Activated B cell treated with CpG ODN at 0.5 μM for 24 hours (primary cell): ENCODE results near the gene CXCL9. TPM values are rescaled to one million over a fixed set of nuclear protein-coding genes. Genes with fewer than 3 reads are reported as not detected.

Source experiments
- ATAC-seq: fragments of 200-7000 bp; cut with Tn5 transposase; one replicate; pipeline ENCODE4 v1.10.0; 2021; ENCODE audit warnings: low read depth, mild to moderate bottlenecking, moderate library complexity
- CTCF ChIA-PET: fragments of 350-600 bp; sonication (Branson Sonifier 250); formaldehyde crosslinking; loops from one replicate; lab custom pipeline; 2021; ENCODE audit warnings: antibody characterized with exemption; lab: Charles Lee
- POLR2A ChIA-PET: fragments of 350-600 bp; sonication (Branson Sonifier 250); formaldehyde crosslinking; loops from one replicate; lab custom pipeline; 2021; ENCODE audit warnings: antibody characterized with exemption; lab: Charles Lee
- DNase-seq: peaks from one replicate; pipeline ENCODE4 v3.0.0; 2022
- H3K27ac Mint-ChIP-seq: one replicate; pipeline ENCODE4 v1.8.0; 2020; ENCODE audit warnings: mixed read lengths
- H3K27me3 Mint-ChIP-seq: one replicate; pipeline ENCODE4 v1.8.0; 2021; ENCODE audit warnings: mixed read lengths
- H3K36me3 Mint-ChIP-seq: one replicate; pipeline ENCODE4 v1.8.0; 2021; ENCODE audit warnings: low read depth, mixed read lengths
- H3K4me1 Mint-ChIP-seq: one replicate; pipeline ENCODE4 v1.8.0; 2021; ENCODE audit warnings: mixed read lengths
- H3K4me3 Mint-ChIP-seq: one replicate; pipeline ENCODE4 v1.8.0; 2020; ENCODE audit warnings: mild to moderate bottlenecking, mixed read lengths
- H3K9me3 Mint-ChIP-seq: one replicate; pipeline ENCODE4 v1.8.0; 2020; ENCODE audit warnings: mixed read lengths
- intact Hi-C: fragments of 100-400 bp; cut with micrococcal nuclease; formaldehyde crosslinking; loops from one replicate; pipeline ENCODE4 v1.15.1; 2024
- total RNA-seq: library from RNA; stranded (reverse); gene quantifications from 2 replicates; pipeline ENCODE4 v1.2.3, GENCODE V29; 2022
- TF ChIP-seq, protein P1 (sequence below): fragments of 200-600 bp; IDR thresholded peaks from one replicate; pipeline ENCODE4 v1.8.0; 2022; ENCODE audit warnings: antibody characterized with exemption, mild to moderate bottlenecking

The CXCL9 gene
- total RNA-seq, 1 donor from 2014 or later, result not detected

DNA sequence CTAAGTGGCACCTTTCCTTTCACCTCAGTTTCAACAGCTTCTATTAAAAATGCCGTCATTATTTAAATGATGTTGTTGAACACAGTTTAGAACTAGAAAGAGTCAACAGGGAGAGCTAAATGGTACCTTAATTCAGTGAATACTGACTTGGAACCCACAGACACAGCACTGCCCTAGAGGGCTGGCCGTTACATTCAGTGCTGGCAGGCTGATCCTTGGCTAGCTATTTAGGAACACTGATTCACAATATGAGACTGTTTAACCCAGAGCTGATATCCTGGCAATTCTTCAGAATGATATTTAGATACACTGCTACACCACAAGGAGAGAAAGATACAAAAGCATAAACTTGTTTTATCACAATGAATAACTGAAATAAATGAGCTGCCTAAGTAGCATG is 53.8 kb downstream of the CXCL9 start:
- Mint-ChIP-seq H3K9me3 (no peaks in the 10 kb centered on the region), H3K36me3 (peaks cover 93% of the 10 kb centered on the region), H3K4me1 (peaks cover 25% of the 10 kb centered on the region), H3K27me3 (no peaks in the 10 kb centered on the region), H3K4me3 (no peak overlapping the region), H3K27ac (peak overlapping the region; percentile 41)
- DNase-seq (no peak), ATAC-seq (no peak)
- TF ChIP-seq, protein P1, sequence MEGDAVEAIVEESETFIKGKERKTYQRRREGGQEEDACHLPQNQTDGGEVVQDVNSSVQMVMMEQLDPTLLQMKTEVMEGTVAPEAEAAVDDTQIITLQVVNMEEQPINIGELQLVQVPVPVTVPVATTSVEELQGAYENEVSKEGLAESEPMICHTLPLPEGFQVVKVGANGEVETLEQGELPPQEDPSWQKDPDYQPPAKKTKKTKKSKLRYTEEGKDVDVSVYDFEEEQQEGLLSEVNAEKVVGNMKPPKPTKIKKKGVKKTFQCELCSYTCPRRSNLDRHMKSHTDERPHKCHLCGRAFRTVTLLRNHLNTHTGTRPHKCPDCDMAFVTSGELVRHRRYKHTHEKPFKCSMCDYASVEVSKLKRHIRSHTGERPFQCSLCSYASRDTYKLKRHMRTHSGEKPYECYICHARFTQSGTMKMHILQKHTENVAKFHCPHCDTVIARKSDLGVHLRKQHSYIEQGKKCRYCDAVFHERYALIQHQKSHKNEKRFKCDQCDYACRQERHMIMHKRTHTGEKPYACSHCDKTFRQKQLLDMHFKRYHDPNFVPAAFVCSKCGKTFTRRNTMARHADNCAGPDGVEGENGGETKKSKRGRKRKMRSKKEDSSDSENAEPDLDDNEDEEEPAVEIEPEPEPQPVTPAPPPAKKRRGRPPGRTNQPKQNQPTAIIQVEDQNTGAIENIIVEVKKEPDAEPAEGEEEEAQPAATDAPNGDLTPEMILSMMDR, result no peak
- ChIA-PET CTCF (interaction anchor here (1.1 kb wide), 1 partner anchor 58 kb away, joined by 3 read pairs; no protein-coding TSS in a partner anchor), POLR2A (interaction anchor here (0.9 kb wide), 1 partner anchor 13 kb away, joined by 6 read pairs; the partner anchor contains the start of gene NAAA)
- intact Hi-C loops, result loop anchor here (5.0 kb wide), 1 partner anchor 36 kb away; no protein-coding TSS in a partner anchor

Other genes starting within 250 kb of the CXCL9 start
- 0.17 and 0.35 TPM in 2 replicates for gene PPEF2, start 105.1 kb downstream of the CXCL9 start, total RNA-seq
- gene NAAA, start 66.5 kb downstream of the CXCL9 start, total RNA-seq, result 27.7 and 31.1 TPM in 2 replicates
- gene SDAD1, start 16.6 kb downstream of the CXCL9 start, total RNA-seq, result 63.8 and 67.0 TPM in 2 replicates
- 0.17 TPM in 1 of 2 replicates, not detected in the other for gene CXCL10, start 16.0 kb upstream of the CXCL9 start, total RNA-seq
- gene CXCL11, start 28.6 kb upstream of the CXCL9 start, total RNA-seq, result not detected in 2 replicates
- not detected in 2 replicates for gene ART3, start 67.2 kb upstream of the CXCL9 start, total RNA-seq
- 48.1 and 58.9 TPM in 2 replicates for gene NUP54, start 140.9 kb upstream of the CXCL9 start, total RNA-seq
- 17.2 and 21.8 TPM in 2 replicates for gene SCARB2, start 206.3 kb upstream of the CXCL9 start, total RNA-seq
- 0.39 TPM in 1 of 2 replicates, not detected in the other for gene FAM47E, start 244.2 kb upstream of the CXCL9 start, total RNA-seq